ENCODE data around the gene MRPL42.

- no peak for TF ChIP-seq SIN3A (IDR thresholded peaks at IDR 0.05; ENCODE audit: borderline replicate concordance, insufficient read depth, low read length)
- TF ChIP-seq REST (IDR thresholded peaks at IDR 0.05; ENCODE audit: insufficient read depth in 1 of 2, low read depth in 2 of 2, low read length in 2 of 2): no peak
- no peak for TF ChIP-seq POLR2AphosphoS5 (IDR thresholded peaks at IDR 0.05; ENCODE audit: low read depth, low read length)
- TF ChIP-seq TAF1 (IDR thresholded peaks at IDR 0.05; ENCODE audit: borderline replicate concordance, insufficient read depth, low read length): no peak
Measured at GRCh38 chr12:93533310-93533709, 66.0 kb downstream of the MRPL42 start.

All from PFSK-1 (cell line).